ENCODE results near the gene ROCK2.

The ROCK2 gene

GRCh38 chr2:11241412-11242203 is 102.8 kb downstream of the ROCK2 start:
- Histone ChIP-seq H3K27ac (no peak overlapping the region), H3K4me3 (no peak overlapping the region)
- no peak for DNase-seq (ENCODE audit: low spot score)
- no peak for TF ChIP-seq CTCF (IDR thresholded peaks at IDR 0.05)

GRCh38 chr2:11239666-11240462 is 104.6 kb downstream of the ROCK2 start:
- no peak for TF ChIP-seq CTCF (IDR thresholded peaks at IDR 0.05)
- DNase-seq (ENCODE audit: low spot score) = no peak
- Histone ChIP-seq H3K27ac (no peak overlapping the region), H3K4me3 (no peak overlapping the region)

- no peak for TF ChIP-seq CTCF (IDR thresholded peaks at IDR 0.05)
- Histone ChIP-seq H3K4me3 (no peak overlapping the region), H3K27ac (no peak overlapping the region)
- no peak for DNase-seq (ENCODE audit: low spot score)
Measured at GRCh38 chr2:11239147-11239546, 105.3 kb downstream of the ROCK2 start.

- no peak for DNase-seq (ENCODE audit: low spot score)
- no peak overlapping the region for H3K4me3 ChIP-seq
- no peak overlapping the region for H3K27ac ChIP-seq
- TF ChIP-seq CTCF (IDR thresholded peaks at IDR 0.05) = no peak
Measured at GRCh38 chr2:11237122-11237521, 107.3 kb downstream of the ROCK2 start.

- no peak overlapping the region for H3K4me3 ChIP-seq
- DNase-seq (ENCODE audit: low spot score) = no peak
- H3K27ac ChIP-seq = no peak overlapping the region
- TF ChIP-seq CTCF (IDR thresholded peaks at IDR 0.05) = no peak
Measured at GRCh38 chr2:11236335-11236734, 108.1 kb downstream of the ROCK2 start.

GRCh38 chr2:11235583-11235982 is 108.9 kb downstream of the ROCK2 start:
- no peak for TF ChIP-seq CTCF (IDR thresholded peaks at IDR 0.05)
- no peak overlapping the region for H3K27ac ChIP-seq
- H3K4me3 ChIP-seq = no peak overlapping the region
- DNase-seq (ENCODE audit: low spot score) = no peak

Measured in coronary artery (tissue), 2 donors.